ENCODE measurements around the gene MYD88.

- no peak for TF ChIP-seq CTCF (IDR thresholded peaks at IDR 0.05; ENCODE audit: low read depth, low read length, missing input control)
- TF ChIP-seq MAX (IDR thresholded peaks at IDR 0.05), result no peak
- TF ChIP-seq REST (IDR thresholded peaks at IDR 0.05), result no peak
- TF ChIP-seq RAD21 (IDR thresholded peaks at IDR 0.05), result no peak
- TF ChIP-seq JUND (IDR thresholded peaks at IDR 0.05), result no peak
- no peak for TF ChIP-seq GABPA (IDR thresholded peaks at IDR 0.05 in 1 of 2, conservative IDR thresholded peaks at IDR 0.05 in 1 of 2)
- TF ChIP-seq, protein P1, sequence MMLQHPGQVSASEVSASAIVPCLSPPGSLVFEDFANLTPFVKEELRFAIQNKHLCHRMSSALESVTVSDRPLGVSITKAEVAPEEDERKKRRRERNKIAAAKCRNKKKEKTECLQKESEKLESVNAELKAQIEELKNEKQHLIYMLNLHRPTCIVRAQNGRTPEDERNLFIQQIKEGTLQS (IDR thresholded peaks at IDR 0.05), result no peak
- no peak for TF ChIP-seq YY1 (IDR thresholded peaks at IDR 0.05)
- no peak for TF ChIP-seq EGR1 (IDR thresholded peaks at IDR 0.05; ENCODE audit: low read depth in 2 of 2)
- TF ChIP-seq, protein P2, sequence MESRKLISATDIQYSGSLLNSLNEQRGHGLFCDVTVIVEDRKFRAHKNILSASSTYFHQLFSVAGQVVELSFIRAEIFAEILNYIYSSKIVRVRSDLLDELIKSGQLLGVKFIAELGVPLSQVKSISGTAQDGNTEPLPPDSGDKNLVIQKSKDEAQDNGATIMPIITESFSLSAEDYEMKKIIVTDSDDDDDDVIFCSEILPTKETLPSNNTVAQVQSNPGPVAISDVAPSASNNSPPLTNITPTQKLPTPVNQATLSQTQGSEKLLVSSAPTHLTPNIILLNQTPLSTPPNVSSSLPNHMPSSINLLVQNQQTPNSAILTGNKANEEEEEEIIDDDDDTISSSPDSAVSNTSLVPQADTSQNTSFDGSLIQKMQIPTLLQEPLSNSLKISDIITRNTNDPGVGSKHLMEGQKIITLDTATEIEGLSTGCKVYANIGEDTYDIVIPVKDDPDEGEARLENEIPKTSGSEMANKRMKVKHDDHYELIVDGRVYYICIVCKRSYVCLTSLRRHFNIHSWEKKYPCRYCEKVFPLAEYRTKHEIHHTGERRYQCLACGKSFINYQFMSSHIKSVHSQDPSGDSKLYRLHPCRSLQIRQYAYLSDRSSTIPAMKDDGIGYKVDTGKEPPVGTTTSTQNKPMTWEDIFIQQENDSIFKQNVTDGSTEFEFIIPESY (IDR thresholded peaks at IDR 0.05), result no peak
These were observed 38.9 kb upstream of the MYD88 start for GRCh38 chr3:38099518-38099917.

All from liver (tissue), 3 donors.